ENCODE measurements around the gene RAMP2. TPM values are rescaled to one million over a fixed set of nuclear protein-coding genes. Genes with fewer than 3 reads are reported as not detected.

The RAMP2 gene
- total RNA-seq, 1 experiment from 2014 or later: 10.9 TPM

DNA sequence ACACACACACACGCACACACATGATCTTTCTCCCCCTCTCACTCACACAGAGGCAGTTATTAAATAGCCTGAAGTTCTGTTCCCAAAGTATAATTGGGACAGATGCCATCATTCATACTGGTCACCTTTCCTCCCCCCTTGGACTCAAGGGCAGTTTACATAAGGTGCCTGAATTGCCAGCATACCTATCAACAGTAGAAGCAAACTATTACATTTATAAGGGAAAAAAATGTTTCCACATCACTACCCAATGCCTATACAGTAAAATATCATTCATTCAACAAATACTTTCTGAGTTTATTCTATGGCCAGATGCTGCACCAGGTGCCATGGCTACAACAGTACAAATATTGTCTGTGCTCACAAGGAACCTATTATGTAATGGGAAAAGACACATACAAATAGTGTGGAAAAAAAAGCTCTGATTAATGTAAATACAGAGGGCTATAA, 43.9 kb downstream of the RAMP2 start:
- no peak for TF ChIP-seq ZNF671 (CRISPR knock-in tag; IDR thresholded peaks at IDR 0.05)
- TF ChIP-seq TEAD1 (CRISPR knock-in tag; IDR thresholded peaks at IDR 0.05): no peak
- TF ChIP-seq STAT6 (CRISPR knock-in tag; conservative IDR thresholded peaks at IDR 0.05; ENCODE audit: low read depth): no peak
- no peak for TF ChIP-seq KAT7 (CRISPR knock-in tag; IDR thresholded peaks at IDR 0.05; ENCODE audit: borderline replicate concordance)
- no peak for TF ChIP-seq TCF7 (CRISPR knock-in tag; IDR thresholded peaks at IDR 0.05; ENCODE audit: low read depth)
- no peak for TF ChIP-seq RELA (CRISPR knock-in tag; IDR thresholded peaks at IDR 0.05; ENCODE audit: borderline replicate concordance)
- TF ChIP-seq ZNF416 (CRISPR knock-in tag; IDR thresholded peaks at IDR 0.05): no peak
- TF ChIP-seq NR1H2 (CRISPR knock-in tag; IDR thresholded peaks at IDR 0.05): no peak
- no peak for TF ChIP-seq CTCF (IDR thresholded peaks at IDR 0.05)
- no peak for TF ChIP-seq FOXP1 (CRISPR knock-in tag; IDR thresholded peaks at IDR 0.05; ENCODE audit: borderline replicate concordance)
- TF ChIP-seq, protein P1, sequence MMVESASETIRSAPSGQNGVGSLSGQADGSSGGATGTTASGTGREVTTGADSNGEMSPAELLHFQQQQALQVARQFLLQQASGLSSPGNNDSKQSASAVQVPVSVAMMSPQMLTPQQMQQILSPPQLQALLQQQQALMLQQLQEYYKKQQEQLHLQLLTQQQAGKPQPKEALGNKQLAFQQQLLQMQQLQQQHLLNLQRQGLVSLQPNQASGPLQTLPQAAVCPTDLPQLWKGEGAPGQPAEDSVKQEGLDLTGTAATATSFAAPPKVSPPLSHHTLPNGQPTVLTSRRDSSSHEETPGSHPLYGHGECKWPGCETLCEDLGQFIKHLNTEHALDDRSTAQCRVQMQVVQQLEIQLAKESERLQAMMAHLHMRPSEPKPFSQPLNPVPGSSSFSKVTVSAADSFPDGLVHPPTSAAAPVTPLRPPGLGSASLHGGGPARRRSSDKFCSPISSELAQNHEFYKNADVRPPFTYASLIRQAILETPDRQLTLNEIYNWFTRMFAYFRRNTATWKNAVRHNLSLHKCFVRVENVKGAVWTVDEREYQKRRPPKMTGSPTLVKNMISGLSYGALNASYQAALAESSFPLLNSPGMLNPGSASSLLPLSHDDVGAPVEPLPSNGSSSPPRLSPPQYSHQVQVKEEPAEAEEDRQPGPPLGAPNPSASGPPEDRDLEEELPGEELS (CRISPR knock-in tag; IDR thresholded peaks at IDR 0.05): no peak
- TF ChIP-seq PREB (CRISPR knock-in tag; IDR thresholded peaks at IDR 0.05; ENCODE audit: borderline replicate concordance): no peak
- no peak for TF ChIP-seq AR (CRISPR knock-in tag; IDR thresholded peaks at IDR 0.05)
- no peak for TF ChIP-seq FOXK1 (CRISPR knock-in tag; IDR thresholded peaks at IDR 0.05)
- TF ChIP-seq CBFB (CRISPR knock-in tag; IDR thresholded peaks at IDR 0.05; ENCODE audit: low read depth): no peak
- TF ChIP-seq ZNF532 (CRISPR knock-in tag; IDR thresholded peaks at IDR 0.05; ENCODE audit: borderline replicate concordance): no peak
- TF ChIP-seq MYBL2 (CRISPR knock-in tag; IDR thresholded peaks at IDR 0.05): no peak
- TF ChIP-seq SMAD3 (CRISPR knock-in tag; IDR thresholded peaks at IDR 0.05; ENCODE audit: borderline replicate concordance): no peak
- POLR2A ChIA-PET: interaction anchor here (0.6 kb wide), 2 partner anchors 95 to 1321 kb away, joined by 3 to 6 read pairs; no protein-coding TSS in a partner anchor
- H3K36me3 Mint-ChIP-seq: peaks cover 5% of the 10 kb centered on the region
- CTCF ChIA-PET: interaction anchor here (1.8 kb wide), 1 partner anchor 19 kb away, joined by 5 read pairs; the partner anchor contains the start of gene BECN1
- ATAC-seq (no peak), DNase-seq (ENCODE audit: low spot score) (no peak)
- H3K4me3 Mint-ChIP-seq: no peak overlapping the region
- no peak overlapping the region for H3K27ac Mint-ChIP-seq
- no peaks in the 10 kb centered on the region for H3K9me3 Mint-ChIP-seq
- H3K27me3 Mint-ChIP-seq (ENCODE audit: low read depth): peaks cover 16% of the 10 kb centered on the region
- no peaks in the 10 kb centered on the region for H3K4me1 Mint-ChIP-seq
